ENCODE data around the gene FAM135A. TPM values are rescaled to one million over a fixed set of nuclear protein-coding genes. Genes with fewer than 3 reads are reported as not detected.

FAM135A gene
- total RNA-seq, 1 donor from 2014 or later, result 12.6 TPM

Other genes with a start within 250 kb of the FAM135A start
- not detected in 2 replicates for gene COL9A1, start 110.4 kb upstream of the FAM135A start, total RNA-seq
- gene SDHAF4, start 153.4 kb downstream of the FAM135A start, total RNA-seq, result 4.3 and 5.6 TPM in 2 replicates